MV-4-11 (cell line): ENCODE measurements around the gene SAMD4B.
"Not testable (repeated sequence)": the region's sequence is repeated elsewhere in the genome, so short reads cannot be mapped to it uniquely, and the experiment has no call there.

Source experiments
- DNase-seq: peaks from one replicate; lab custom pipeline; 2025; lab: John Stamatoyannopoulos, UW

SAMD4B gene

DNA sequence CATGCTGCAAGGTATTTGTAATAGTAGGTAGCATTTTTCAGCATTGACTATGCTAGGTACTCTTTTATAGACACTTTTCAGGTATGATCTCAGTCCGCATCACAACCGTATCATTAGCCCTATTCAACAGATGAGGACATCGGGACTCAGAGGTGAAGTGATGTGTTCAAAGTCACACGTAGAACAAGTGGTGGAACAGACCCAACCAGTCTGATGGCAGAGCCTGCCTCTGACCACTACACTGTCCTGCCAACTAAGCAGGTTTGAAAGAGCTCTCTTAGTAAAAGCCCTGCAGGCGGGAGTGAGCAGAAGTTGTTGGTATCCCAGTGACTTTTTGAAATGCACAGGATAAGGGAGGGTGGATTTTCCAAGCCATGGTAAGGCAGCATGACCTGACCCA lies 28.5 kb downstream of the SAMD4B start:
- no peak for DNase-seq

GRCh38 chr19:39372047-39372802 lies 30.0 kb downstream of the SAMD4B start:
- no peak for DNase-seq

- no peak for DNase-seq
Measured at GRCh38 chr19:39372941-39373340, 30.7 kb downstream of the SAMD4B start.

DNA sequence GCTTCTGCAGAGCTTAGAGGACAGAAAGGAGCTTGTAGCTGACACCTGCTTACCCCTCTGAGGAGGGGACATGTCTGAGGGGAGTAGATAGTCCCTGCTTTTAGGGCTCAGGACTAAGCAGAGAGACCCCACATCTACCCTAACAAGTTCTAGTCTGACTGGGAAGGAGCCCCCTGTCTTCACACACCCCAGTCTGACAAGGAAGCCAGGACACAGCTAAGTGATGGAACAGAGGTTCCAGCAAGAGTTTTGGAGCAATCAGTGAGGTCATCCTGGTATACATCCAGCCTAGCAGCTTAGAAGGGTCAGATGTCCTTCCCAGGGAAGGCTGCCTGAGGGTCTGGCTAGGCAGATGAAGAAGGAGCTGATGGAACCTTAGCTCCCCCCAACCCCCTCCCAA lies 33.7 kb downstream of the SAMD4B start:
- DNase-seq = no peak

DNA sequence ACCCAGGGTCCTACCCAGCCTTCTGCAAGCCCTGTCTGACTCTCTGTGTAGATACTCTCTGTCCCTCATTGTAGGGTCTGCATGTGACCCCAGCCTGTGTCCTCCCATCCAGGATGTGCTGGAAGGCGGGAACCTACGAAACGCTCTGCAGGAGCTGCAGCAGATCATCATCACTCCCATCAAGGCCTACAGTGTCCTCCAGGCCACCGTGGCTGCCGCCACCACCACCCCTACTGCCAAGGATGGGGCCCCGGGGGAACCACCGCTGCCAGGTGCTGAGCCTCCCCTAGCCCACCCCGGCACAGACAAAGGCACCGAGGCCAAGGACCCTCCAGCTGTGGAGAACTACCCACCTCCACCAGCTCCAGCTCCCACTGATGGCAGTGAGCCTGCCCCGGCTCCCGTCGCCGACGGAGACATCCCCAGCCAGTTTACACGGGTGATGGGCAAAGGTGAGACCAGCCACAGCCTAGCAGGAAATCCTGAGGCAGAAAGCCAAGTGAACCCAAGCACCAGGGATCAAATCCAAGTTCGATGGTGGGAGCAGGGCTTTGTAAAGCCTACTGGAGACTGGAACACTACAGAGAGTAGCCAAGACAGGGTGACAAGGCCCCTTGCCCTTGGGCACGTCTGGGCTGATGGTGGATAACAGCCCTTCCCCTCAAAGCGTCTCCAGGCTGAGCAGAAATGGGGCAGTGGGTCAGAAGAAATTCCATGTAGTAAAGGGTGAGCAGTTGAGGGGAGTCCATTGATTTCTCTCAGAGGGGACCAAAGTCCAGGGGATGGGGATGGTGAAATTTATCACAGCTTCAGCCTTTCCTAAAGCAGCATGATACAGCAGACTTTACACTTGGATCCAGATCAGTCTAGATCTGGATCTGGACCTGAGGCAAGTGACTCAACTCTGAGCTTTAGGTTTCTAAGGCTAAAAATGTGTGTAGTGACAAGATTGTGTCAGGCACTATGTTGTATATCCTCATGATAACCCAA lies 35.4 kb downstream of the SAMD4B start:
- DNase-seq = no peak

- not testable (repeated sequence) for DNase-seq
Measured at GRCh38 chr19:39379366-39379765, 37.1 kb downstream of the SAMD4B start.

GRCh38 chr19:39379865-39380396 lies 37.7 kb downstream of the SAMD4B start:
- no peak for DNase-seq

- DNase-seq = no peak
Measured at GRCh38 chr19:39380521-39381502, 38.6 kb downstream of the SAMD4B start.

GRCh38 chr19:39381910-39382611 lies 39.8 kb downstream of the SAMD4B start:
- no peak for DNase-seq

DNA sequence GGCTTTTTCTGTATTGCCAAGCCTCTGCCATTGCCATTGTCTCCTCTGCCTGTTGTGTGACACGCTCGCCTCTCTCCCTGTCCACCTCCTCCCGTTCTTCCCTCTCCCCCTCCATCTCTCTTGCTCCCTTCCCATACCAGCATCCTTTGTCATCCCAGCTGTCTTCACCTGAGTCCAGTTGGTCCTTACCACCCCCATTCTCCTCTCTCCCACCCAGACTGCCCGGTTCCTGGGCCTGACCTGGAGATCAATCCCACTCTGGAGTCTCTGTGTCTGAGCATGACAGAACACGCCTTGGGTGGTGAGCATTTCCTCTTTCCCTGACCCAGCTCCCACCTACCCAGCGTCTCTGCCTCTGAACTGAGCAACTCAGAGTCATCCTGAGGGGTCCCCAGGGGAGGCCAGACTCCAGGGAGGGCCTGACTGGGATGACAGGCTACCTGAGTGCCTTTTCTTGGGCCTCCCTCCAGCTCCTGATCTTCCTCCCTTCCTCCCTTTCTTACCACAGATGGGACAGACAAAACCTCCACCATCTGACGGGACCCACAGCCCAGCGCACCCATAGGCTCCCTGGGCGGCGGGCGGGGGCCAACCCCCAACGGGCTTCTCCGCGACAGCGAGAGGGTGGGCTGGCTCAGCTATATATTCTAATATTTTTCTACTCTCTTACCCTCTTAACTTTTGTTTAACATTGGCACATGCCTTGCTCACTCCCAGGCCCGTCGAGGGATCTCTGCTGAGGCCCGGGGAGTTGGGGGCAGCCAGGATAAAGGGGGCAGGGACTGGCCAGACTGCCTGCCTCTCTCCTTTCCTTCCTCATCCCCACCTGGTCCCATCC lies 41.0 kb downstream of the SAMD4B start:
- no peak for DNase-seq

DNA sequence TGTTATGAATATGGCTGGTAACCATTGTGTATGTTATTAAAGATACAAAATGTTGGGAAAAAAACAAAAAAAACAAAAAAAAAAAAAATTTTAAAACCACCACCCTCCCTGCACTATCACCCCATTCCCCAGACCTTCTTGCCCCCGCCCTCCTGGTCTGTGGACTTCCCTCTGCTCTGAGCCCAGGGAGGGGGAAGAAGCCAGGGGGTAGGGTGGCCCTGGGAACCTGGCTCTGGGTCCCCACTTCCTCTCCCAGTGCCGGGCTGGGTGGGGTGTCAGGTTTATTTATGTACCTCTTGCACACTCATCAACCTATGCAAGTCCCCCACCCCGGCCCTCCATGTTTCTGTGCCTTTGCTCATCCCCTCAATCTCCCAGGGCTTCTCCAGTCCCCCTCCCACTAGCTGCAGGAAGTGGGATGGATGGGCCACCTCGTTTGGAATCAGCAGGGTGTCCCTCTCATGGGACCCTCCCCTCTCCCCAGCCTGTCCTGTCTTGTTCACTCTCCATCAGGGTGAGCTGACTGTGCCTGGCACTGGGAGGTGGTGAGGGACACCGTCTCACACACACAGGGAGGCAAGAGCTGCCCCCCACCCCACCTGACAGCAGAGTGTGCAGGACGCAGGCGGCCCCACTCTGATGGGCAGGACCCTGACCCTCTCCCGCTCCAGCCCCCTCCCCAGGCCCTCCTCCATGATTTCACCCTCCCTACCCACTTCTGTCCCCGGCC lies 42.8 kb downstream of the SAMD4B start:
- no peak for DNase-seq

GRCh38 chr19:39385629-39386411 lies 43.6 kb downstream of the SAMD4B start:
- DNase-seq = no peak

DNA sequence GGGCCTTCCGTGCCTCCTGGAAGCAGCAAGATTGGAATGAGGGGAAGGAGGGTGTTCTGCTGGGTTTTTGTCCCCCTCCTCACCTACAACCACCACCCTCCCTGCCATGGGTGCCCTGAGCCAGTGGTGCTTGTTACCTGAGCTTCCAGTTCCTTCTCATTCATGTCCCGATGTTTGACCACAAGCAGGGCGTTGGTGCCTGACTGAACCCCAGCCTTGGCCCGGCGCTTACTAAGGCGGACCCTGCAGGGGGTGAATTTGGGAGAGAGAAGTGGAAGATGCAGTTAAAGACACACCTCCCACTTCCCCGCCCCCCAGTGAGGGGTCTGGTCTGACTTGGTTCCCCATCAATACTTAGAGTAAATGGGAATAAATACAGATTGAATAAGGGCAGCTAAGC lies 44.3 kb downstream of the SAMD4B start:
- no peak for DNase-seq

GRCh38 chr19:39388657-39389056 lies 46.4 kb downstream of the SAMD4B start:
- DNase-seq = no peak

DNA sequence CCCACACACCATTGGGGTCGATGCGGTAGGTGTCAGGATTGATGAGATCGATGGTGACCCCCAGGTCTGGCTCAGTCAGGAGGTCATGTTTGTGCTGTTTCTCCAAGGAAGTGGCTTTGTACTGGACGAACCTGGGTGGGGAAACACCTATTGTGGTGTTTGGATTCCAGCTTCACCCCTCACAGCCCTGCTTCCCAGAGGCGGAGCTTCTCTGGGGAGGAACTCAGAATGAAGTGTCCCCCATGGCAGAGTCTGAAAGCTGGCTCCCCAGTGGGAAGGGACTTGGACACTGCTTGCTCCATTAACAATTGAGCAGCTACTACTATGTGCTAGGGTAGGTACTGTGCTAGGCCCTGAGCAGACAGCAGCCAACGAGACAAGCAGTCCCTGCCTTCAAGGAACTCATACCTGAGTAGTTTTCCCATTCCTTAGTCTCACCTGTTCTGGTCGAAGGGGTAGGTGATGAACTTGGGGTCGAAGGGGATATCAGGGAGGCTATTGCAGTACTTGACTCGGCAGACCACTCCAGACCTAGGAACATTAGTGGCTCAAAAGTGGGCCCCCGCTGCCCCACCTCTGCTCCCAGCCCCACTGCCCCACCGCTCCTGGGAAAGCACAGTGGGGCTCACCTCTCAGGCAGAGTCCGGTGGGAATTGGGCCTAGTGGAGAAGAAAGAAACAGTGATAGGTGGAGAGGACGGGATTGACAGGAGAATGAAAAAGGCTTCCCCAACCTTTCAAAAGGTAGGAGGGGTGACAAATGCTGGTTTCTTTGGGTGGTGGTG lies 47.6 kb downstream of the SAMD4B start:
- no peak for DNase-seq

- no peak for DNase-seq
Measured at GRCh38 chr19:39390451-39390750, 48.2 kb downstream of the SAMD4B start.

- DNase-seq = peak; percentile 100
Measured at GRCh38 chr19:39390751-39391437, 48.7 kb downstream of the SAMD4B start, which contains the start of the genes MED29 and PAF1. TSS of gene MED29 (plus strand) at chr19:39391378. CDS start at chr19:39391423, 45 bp downstream. TSS of gene PAF1 (minus strand) at chr19:39391106. CDS start at chr19:39390864, 242 bp downstream.
